Suprapubic skin (tissue), 4 donors: Measurements from ENCODE around the gene AOC2.

Experiments
- EP300 ChIP-seq: sonication (generic); formaldehyde crosslinking; IDR thresholded peaks from one replicate; pipeline ENCODE4 v1.6.1; 2017; ENCODE audit warnings: antibody characterized with exemption
- POLR2A ChIP-seq, 2 donors: fragments of 450-650 bp; IDR thresholded peaks; one replicate each; pipeline ENCODE4 v1.6.1; 2017; ENCODE audit warnings: antibody characterized with exemption in 2 of 2, mild to moderate bottlenecking in 2 of 2, moderate library complexity in 2 of 2
- POLR2AphosphoS5 ChIP-seq, 3 donors: sonication (generic); formaldehyde crosslinking; IDR thresholded peaks; one replicate each; pipeline ENCODE4 v1.6.1; 2017; ENCODE audit warnings: antibody characterized with exemption in 3 of 3
- TF ChIP-seq, protein P1 (sequence below), 2 donors: fragments of 200-600 bp in 1 of 2; fragments of 450-650 bp in 1 of 2; sonication (generic) in 1 of 2; IDR thresholded peaks; one replicate each; pipeline ENCODE4 v1.5.1; 2016 to 2019; ENCODE audit warnings: antibody characterized with exemption in 2 of 2, mild to moderate bottlenecking in 1 of 2, moderate library complexity in 1 of 2

DNA sequence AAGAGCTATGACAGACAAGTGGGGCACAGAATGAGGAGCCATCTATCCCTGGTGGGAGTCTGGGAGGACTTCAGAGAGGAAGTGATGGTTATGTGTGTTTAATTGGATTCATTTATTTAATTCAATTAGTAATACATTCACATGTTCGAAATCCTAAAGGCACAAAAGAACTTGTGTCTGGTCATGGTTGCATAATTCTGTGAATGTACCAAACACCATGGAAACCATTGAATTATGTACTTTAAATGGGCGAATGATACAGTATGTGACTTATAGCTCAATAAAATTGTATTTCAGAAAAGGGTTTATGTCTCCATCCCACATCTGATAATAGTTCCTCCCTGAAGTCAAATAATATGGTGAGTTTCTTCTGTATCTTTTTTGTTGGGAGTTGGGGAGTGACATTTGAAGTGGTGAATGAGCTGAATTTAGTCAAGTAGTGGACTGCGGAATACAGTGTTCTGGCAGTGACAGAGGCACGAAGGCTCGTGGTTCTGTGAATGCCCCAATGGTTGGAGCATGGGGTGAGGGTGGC, 36.5 kb downstream of the AOC2 start:
- TF ChIP-seq, protein P1, sequence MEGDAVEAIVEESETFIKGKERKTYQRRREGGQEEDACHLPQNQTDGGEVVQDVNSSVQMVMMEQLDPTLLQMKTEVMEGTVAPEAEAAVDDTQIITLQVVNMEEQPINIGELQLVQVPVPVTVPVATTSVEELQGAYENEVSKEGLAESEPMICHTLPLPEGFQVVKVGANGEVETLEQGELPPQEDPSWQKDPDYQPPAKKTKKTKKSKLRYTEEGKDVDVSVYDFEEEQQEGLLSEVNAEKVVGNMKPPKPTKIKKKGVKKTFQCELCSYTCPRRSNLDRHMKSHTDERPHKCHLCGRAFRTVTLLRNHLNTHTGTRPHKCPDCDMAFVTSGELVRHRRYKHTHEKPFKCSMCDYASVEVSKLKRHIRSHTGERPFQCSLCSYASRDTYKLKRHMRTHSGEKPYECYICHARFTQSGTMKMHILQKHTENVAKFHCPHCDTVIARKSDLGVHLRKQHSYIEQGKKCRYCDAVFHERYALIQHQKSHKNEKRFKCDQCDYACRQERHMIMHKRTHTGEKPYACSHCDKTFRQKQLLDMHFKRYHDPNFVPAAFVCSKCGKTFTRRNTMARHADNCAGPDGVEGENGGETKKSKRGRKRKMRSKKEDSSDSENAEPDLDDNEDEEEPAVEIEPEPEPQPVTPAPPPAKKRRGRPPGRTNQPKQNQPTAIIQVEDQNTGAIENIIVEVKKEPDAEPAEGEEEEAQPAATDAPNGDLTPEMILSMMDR (IDR thresholded peaks at IDR 0.05): no peak
- TF ChIP-seq POLR2A (IDR thresholded peaks at IDR 0.05) (no peak), EP300 (no peak), POLR2AphosphoS5 (IDR thresholded peaks at IDR 0.05) (no peak)
